IPS-20b (cell line): ENCODE measurements around the gene COL18A1.

ENCODE experiments used
- H3K27ac ChIP-seq: one replicate; pipeline ENCODE4 v1.5.1; 2013; ENCODE audit warnings: low read length
- H3K27me3 ChIP-seq: 2 replicates; pipeline ENCODE4 v1.6.1; 2013; ENCODE audit warnings: mild to moderate bottlenecking, low read length, inconsistent platforms; ENCODE audit not compliant: insufficient read depth
- H3K36me3 ChIP-seq: 2 replicates; pipeline ENCODE4 v1.6.1; 2013; ENCODE audit warnings: low read depth, mild to moderate bottlenecking, inconsistent platforms, low read length, moderate library complexity; ENCODE audit not compliant: insufficient read depth
- H3K4me1 ChIP-seq: 2 replicates; pipeline ENCODE4 v1.6.1; 2013; ENCODE audit warnings: mild to moderate bottlenecking, control low read depth, inconsistent platforms, low read length, moderate library complexity; ENCODE audit not compliant: insufficient read depth
- H3K4me3 ChIP-seq: 2 replicates; pipeline ENCODE4 v1.5.1; 2013; ENCODE audit warnings: mild to moderate bottlenecking, low read length, inconsistent platforms
- H3K9ac ChIP-seq: 2 replicates; pipeline ENCODE4 v1.6.1; 2013; ENCODE audit warnings: low read depth, mild to moderate bottlenecking, inconsistent platforms, low read length, moderate library complexity
- H3K9me3 ChIP-seq: 2 replicates; pipeline ENCODE4 v1.6.1; 2013; ENCODE audit warnings: mild to moderate bottlenecking, low read depth, low read length, inconsistent platforms; ENCODE audit not compliant: insufficient read depth

COL18A1 gene

DNA sequence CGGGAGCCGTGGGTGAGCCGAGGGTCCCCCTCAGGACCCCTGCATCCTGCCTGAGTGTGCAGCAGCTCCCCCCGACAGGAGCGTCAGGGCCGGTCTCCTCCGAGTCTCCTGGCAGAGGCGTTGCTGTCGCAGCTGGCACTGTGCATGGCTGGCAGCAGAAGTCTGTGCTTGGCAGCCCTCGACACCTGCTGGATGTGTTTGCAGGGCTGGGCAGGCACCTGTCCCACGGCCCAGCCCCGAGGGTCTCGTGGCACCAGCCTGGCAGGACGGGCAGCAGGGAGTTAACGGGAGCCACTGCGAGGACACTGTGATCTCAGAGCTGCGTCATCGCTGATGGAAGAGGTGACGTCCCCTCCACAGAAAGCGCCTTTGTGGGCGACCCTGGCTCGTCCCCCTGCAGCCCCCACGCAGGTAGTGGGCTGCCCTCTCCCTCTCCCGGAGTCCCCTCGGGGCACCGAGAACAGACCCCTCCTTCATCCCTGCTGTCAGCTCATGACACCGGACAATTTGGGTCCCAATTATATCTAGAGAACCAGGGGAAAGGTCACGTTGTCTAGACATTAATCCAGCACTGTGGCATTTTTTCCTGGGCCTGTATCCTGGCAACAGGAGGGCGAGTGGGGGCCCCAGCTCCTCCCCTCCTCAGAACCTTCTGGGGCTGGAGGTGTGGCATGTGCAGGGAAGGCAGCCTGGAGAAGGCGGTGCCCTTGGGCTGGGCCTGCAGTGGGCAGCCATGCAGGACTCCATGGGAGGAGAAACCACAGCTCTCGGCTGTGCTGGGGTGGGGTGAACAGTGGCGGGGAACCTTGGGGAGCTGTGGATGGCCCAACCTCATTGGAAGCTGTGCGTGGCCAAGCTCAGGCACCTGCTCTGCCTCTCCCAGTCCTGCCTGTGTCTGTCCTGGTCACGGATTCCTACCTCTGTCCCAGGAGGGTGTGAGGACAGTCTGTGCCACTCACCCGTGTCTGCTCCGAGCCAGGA is 15.4 kb downstream of the COL18A1 start:
- no peak overlapping the region for H3K9ac ChIP-seq
- H3K27me3 ChIP-seq: no peaks in the 10 kb centered on the region
- peaks cover 22% of the 10 kb centered on the region; the same call in 1 of the 2 replicates for H3K4me1 ChIP-seq
- H3K27ac ChIP-seq: no peak overlapping the region
- no peak overlapping the region for H3K4me3 ChIP-seq
- peaks cover 16% of the 10 kb centered on the region; the same call in 1 of the 2 replicates for H3K36me3 ChIP-seq
- H3K9me3 ChIP-seq: no peaks in the 10 kb centered on the region

DNA sequence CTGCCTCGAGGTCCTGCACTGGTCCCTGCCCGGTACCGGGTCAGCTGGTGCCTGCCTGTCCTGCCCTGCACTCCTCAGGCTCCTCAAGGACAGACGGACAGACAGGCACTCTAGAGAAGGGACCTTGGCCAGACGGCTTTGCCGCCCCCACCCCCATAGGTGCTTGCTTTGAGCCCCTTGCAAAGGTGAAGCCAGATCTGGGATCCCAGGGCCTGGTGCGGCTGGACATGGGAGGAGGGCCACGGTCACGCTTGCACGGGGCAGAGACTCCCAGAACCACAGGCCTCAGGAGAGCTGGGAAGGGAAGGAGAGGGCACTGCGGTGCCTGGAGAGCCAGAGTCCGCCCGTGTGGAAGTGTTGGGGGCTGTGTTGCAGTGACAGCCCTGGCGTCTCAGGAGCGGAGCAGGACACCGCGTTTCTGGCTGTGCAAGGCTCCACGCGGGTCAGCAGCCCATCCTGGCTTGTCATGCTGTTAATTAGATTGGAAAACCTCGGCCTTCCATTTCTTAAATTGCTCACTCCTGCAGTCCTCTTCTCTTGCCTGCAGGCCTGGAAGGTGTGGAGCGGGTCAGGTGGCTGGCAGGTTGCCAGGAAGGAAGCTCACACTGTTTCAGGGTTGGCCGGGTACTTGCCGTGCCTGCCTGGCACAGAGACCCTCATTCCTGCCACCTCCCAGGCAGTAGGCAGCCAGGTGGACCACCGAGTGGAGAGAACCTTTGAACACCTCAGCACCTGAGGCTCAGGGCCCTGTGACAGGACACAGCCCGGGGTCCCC is 16.3 kb downstream of the COL18A1 start:
- Histone ChIP-seq H3K4me1 (peaks cover 17% of the 10 kb centered on the region), H3K36me3 (peaks cover 16% of the 10 kb centered on the region; the same call in 1 of the 2 replicates), H3K9ac (no peak overlapping the region), H3K4me3 (no peak overlapping the region), H3K27ac (no peak overlapping the region), H3K27me3 (no peaks in the 10 kb centered on the region), H3K9me3 (no peaks in the 10 kb centered on the region)

DNA sequence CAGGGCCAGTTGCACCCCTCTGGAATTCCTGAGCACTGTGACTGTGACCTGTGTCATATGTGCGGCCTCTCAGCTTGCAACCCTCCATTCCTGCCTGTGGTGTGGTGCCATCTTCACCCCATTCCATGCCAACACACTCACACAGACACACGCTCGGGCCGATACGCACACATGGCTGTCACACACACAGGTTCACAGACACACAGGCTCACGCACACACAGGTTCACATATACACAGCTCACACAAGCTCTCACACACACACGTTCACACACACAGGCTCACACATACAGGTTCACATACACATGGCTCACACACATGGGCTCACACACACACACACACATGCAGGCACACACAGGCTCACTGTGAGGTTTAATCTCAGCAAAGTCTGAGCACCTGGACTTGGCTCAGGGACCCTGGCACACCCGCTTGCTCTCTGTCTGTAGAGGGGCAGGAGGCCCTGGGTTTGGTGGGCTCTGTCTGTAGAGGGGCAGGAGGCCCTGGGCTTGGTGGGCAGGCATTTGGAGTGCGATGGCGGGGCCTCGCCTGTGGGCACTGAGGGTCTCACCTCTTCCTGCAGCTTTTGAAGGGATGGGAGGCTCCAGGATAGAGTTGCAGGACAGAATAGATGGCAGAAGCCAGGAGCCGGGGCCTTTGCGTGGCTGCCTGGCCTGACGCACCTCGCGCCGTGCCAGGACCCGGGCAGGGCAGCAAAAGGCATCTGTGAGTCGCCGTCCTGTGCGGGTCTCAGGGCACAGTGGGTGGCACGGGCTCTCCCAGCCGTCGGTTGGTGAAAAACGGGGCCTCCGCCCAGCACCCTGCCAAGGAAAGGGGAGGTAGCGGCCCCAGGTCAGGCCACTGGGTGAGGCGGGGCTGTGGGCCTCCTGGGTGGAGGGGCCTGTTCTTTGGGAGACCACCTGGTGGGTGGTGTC is 17.1 kb downstream of the COL18A1 start:
- Histone ChIP-seq H3K27ac (no peak overlapping the region), H3K27me3 (no peaks in the 10 kb centered on the region), H3K4me1 (peaks cover 9% of the 10 kb centered on the region), H3K9ac (no peak overlapping the region), H3K9me3 (no peaks in the 10 kb centered on the region), H3K4me3 (no peak overlapping the region), H3K36me3 (peaks cover 16% of the 10 kb centered on the region; the same call in 1 of the 2 replicates)

DNA sequence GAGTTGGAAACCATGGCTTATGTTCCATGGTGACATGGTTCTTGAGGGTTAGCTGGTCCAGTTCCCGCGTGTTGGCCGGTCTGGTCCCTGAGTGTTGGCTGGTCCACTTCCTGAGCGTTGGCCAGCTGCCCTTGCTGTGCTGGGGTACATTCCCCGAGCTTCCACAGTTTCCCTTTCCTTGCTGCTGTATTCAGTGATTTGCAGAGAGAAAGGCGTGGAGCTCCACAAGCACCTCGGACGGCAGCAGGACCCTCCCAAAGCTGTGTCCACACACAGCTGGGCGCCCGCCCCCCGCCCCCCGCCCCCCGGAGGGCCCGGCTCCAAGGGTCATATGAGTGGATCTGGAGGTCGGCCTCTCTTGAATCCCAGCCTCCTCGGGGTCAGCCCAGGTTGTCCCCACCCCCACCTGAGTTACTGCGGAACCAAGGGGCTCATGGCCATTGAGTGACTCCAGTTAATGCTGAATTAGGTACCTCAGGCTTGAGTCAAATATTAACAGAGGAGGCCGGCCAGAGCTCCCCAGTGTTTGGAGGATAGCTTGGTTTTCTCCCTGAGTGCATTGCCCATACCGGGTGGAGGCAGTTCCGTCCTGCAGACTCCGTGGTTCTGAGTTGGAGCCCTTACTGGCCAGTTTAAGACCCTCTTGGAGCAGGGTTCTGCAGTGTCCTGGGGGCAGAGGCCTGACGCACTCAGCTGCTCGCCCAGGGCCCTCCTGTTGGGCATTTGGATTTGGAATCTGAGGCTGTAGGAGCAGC is 18.4 kb downstream of the COL18A1 start:
- Histone ChIP-seq H3K27me3 (no peaks in the 10 kb centered on the region), H3K4me1 (peaks cover 3% of the 10 kb centered on the region), H3K4me3 (no peak overlapping the region), H3K27ac (no peak overlapping the region), H3K36me3 (peaks cover 19% of the 10 kb centered on the region; the same call in 1 of the 2 replicates), H3K9ac (no peak overlapping the region), H3K9me3 (no peaks in the 10 kb centered on the region)

DNA sequence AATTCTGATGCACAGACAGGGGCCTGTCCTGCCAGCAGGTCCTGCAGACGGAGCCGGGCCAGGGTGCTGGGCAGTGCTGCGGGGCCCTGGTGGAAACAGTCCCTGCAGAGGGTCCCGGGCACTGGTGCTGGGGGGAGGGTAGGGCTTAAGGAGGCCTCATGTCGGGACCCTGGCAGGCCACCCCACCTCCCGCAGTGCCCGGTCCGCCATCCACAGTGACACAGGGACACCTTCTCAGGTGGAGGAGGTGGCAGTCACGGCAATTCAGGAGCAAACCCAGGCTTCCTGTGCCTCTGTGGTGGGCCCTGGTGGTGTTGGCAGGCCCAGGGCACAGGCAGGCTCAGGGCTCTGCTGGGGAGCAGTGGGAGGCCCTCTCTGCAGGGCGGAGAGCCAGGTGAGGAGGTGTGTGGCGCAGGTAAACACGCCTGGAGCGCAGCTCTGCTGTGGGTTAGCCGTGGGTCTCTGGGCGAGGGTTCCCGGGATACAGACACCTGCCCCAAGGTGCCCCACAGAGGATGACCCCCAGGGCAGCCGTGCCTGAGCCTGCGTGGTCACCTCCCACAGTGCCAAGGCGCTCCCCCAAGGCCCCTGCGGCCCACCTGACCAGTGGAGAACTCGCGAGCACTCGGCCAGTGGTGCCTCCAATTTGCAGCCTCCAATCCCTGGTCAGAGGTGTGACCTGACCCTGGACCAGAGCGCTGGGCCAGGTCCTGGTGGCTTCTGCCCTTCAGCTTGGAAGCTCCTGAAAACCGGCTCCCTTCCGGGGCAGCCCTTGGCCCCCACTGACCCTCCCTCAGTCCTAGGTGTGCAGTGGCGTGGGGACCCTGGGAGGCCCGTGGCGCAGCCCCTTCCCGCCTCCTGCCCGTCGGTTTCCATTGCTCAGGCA is 19.2 kb downstream of the COL18A1 start:
- peaks cover 3% of the 10 kb centered on the region for H3K4me1 ChIP-seq
- H3K27ac ChIP-seq: no peak overlapping the region
- no peak overlapping the region for H3K4me3 ChIP-seq
- H3K9ac ChIP-seq: no peak overlapping the region
- H3K27me3 ChIP-seq: no peaks in the 10 kb centered on the region
- peaks cover 24% of the 10 kb centered on the region; the same call in 1 of the 2 replicates for H3K36me3 ChIP-seq
- no peaks in the 10 kb centered on the region for H3K9me3 ChIP-seq

DNA sequence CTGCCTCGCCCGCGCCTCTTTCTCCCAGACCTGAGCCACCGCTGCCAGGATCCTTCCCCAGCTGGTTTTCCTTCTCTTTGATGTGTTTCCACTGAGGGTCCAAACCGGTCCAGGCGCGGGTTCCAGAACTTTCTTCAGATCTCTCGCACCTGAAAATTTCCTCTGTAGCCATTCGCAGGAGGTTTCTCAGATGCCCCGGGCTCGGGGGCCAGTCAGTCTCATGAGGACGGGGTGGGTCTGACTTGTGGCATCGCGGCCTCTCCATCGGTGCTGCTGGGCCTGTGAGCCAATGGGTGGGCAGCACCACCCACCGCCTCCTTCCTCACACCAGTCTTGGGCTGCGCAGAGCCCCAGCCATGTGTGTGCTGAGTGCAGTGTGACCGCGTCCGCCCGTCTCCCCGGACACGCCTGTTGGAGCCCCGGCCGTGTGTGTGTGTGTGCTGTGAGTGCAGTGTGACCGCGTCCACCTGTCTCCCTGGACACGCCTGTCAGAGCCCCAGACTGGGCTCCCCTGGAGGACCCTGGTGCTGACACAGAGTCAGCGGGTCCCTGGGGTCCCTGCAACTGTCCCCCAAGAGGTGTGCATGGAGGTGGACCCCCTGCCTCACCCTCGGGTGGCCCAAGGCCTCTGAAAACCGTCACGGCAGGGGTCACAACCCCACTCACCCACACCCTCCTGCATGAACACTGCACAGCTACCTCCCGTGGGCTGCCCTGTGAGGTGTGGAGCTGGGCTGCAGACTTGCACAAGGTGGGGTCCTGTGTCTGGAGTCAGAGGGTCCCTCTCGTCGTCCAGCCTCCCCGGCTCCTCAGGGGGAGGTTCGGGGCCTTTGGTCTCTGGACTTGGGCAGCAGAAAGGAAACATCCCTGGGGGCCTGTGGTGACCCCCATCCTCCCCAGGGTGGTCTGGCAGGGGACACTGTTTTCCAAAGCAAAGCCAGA is 20.2 kb downstream of the COL18A1 start:
- H3K4me1 ChIP-seq: peaks cover 3% of the 10 kb centered on the region
- no peaks in the 10 kb centered on the region for H3K27me3 ChIP-seq
- H3K4me3 ChIP-seq: no peak overlapping the region
- H3K36me3 ChIP-seq: peaks cover 21% of the 10 kb centered on the region; the same call in 1 of the 2 replicates
- no peaks in the 10 kb centered on the region for H3K9me3 ChIP-seq
- H3K27ac ChIP-seq: no peak overlapping the region
- no peak overlapping the region for H3K9ac ChIP-seq

DNA sequence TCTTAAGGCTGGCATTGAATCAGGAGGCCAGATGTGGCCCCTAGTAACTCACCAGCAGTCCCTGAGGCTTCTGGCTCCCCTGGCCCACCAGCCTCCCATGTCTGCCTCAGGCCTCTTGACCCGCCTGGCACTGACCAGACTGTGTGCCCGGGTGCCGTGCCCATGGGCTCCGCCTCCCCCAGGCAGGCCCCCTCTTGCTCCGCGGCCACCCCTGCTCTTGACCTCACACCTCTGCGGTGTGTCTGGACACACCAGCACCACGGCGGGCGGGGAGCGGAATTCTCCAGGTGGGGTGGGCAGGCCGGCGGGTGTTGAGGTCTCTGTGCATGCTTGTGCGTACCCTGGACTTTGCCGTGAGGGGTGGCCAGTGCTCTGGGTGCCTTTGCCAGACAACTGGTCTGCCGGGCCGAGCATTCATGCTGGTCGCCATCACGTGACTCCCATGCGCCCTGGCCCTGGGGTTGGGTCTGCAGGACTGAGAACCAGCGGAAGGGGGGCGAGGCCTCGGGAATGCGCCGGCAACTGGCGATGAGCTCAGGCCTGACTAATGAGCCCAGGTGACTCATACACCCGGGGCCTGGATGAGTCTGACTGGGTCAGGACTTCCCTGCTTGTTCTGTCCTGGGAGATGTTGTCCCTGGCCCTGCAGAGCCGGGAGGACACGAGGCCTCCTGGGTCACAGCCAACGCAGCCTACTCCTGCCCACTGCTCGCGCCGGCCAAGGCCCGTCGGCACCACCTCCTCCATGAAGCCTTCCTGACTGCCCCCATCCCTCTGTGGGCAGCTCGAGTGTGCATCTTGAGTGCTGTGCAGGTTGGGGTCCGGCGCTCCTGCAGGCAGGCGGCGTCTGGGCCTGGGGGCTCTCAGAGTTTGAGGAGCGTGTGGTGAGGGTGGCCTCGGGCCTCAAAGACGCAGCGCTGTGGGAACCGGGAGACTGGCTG is 22.6 kb downstream of the COL18A1 start:
- H3K4me1 ChIP-seq: peaks cover 5% of the 10 kb centered on the region
- H3K9ac ChIP-seq: no peak overlapping the region
- 0 out of 2 replicates have a peak, but pooled peaks cover 10% of the 10 kb centered on the region for H3K36me3 ChIP-seq
- H3K9me3 ChIP-seq: no peaks in the 10 kb centered on the region
- H3K27ac ChIP-seq: no peak overlapping the region
- H3K27me3 ChIP-seq: no peaks in the 10 kb centered on the region
- no peak overlapping the region for H3K4me3 ChIP-seq

DNA sequence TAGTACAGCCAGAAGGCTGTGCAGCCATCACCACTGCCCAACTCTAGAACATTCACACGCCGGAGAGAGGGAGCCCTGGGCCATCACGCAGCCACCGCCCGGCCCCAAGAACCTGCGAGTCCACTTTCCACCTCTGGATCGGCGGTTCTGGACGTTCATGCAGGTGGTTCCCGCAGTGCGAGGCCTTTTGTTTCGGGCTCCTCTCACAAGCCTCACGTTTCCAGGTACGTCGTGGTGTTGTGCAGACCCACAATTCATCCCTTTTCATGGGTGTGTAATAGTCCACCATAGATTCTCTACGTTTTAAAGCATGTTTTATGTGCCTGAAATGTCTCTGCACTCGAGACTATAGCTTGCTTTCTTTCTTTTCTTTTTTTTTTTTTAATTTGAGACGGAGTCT is 23.6 kb downstream of the COL18A1 start:
- H3K4me3 ChIP-seq: no peak overlapping the region
- no peak overlapping the region for H3K9ac ChIP-seq
- H3K36me3 ChIP-seq: 0 out of 2 replicates have a peak, but pooled peaks cover 10% of the 10 kb centered on the region
- H3K9me3 ChIP-seq: no peaks in the 10 kb centered on the region
- no peaks in the 10 kb centered on the region for H3K27me3 ChIP-seq
- peaks cover 10% of the 10 kb centered on the region for H3K4me1 ChIP-seq
- H3K27ac ChIP-seq: no peak overlapping the region
